Activated CD8-positive, alpha-beta memory T cell treated with anti-CD3 and anti-CD28 coated beads for 4 hours (primary cell): Measurements from ENCODE around the gene CCDC192.
"Not testable (repeated sequence)": the region's sequence is repeated elsewhere in the genome, so short reads cannot be mapped to it uniquely, and the experiment has no call there.

ENCODE experiments used
- DNase-seq, 2 donors: peaks; one replicate each; pipeline ENCODE4 v3.0.0-alpha.2; 2020; ENCODE audit warnings: low read depth in 2 of 2

Gene CCDC192

GRCh38 chr5:127761869-127762268 is 58.7 kb downstream of the CCDC192 start:
- DNase-seq = no peak

GRCh38 chr5:127762412-127762811 is 59.2 kb downstream of the CCDC192 start:
- no peak for DNase-seq

GRCh38 chr5:127766676-127767335 is 63.6 kb downstream of the CCDC192 start:
- DNase-seq = no peak

GRCh38 chr5:127769386-127769785 is 66.2 kb downstream of the CCDC192 start:
- DNase-seq = no peak

DNA sequence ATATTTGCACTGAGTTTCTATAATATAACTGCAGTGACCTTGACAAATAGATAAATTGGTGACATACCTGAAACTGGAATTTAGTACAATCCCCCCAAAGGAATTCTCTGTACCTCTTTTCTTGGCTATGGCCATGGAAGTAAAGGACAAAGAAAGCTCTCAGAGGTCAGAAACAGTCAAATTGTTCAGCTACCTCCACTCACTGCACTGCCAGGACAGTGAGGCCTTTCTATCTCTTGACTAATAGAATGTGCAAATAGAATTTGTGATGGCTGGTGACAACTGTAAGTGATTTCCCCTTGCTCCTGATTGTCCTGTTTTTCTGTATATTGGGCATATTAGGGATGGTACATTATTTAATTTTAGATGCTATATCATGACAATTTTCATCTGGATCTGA is 67.1 kb downstream of the CCDC192 start:
- no peak for DNase-seq

- no peak for DNase-seq
These were observed 69.3 kb downstream of the CCDC192 start for GRCh38 chr5:127772531-127772930.

- no peak for DNase-seq
These were observed 71.0 kb downstream of the CCDC192 start for GRCh38 chr5:127774221-127774620.

GRCh38 chr5:127776477-127776876 is 73.3 kb downstream of the CCDC192 start:
- DNase-seq = no peak

- no peak for DNase-seq
These were observed 74.8 kb downstream of the CCDC192 start for GRCh38 chr5:127777957-127778356.

DNA sequence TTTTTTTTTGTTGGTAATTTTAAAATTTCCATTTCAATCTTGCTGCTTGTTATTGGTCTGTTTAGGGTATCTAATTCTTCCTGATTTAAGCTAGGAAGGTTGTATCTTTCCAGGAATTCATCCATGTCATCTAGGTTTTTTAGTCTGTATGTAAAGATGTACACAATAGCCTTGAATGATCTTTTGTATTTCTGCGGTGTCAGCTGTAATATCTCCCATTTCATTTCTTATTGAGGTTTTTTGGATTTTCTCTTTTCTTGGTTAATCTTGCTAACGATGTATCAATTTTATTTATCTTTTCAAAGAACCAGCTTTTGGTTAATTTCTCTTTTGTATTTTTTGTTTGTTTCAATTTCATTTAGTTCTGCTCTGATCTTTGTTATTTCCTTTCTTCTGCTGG is 79.3 kb downstream of the CCDC192 start:
- DNase-seq = not testable (repeated sequence)

GRCh38 chr5:127785098-127785927 is 82.1 kb downstream of the CCDC192 start:
- DNase-seq = no peak

- DNase-seq = no peak
These were observed 88.2 kb downstream of the CCDC192 start for GRCh38 chr5:127791439-127791838.

- not testable (repeated sequence) for DNase-seq
These were observed 88.7 kb downstream of the CCDC192 start for GRCh38 chr5:127791908-127792307.

DNA sequence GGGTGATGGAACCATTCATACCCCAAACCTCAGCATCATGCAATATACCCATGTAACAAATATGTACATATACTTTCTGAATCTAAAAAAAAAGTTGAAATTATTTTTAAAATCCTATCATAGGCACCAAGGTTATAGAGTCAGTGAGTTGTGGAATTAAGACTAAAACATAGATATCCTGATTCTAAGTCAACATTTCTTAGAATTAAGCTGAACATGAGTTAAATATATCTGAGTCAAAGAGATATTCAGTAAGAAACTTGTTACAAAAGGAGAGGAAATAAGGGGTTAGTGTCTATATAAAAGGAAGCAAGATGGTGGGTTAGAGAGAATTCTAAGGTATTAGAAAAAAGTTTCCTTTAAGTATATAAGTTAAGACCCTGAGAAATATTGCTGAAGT is 89.9 kb downstream of the CCDC192 start:
- no peak for DNase-seq

DNA sequence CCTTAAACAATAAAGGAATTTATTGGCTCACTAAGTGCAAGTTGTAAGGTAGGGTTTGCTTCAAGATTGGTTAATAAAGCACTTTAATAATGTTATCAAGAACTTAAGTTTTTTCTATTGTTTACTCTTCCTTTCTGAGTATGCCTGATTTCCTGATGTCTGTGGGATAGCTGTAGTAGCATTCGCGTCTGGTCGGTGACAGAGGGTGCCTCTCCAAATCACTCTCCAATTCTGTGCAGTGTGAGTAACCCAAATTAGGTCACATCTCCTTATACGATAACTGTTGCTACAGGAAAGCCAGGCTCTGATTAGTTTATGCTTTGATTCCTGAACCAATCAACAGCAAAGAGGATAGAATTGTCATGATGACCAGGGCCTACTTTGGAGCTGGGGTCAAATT is 90.7 kb downstream of the CCDC192 start:
- no peak for DNase-seq

GRCh38 chr5:127796211-127796610 is 93.0 kb downstream of the CCDC192 start:
- no peak for DNase-seq

DNA sequence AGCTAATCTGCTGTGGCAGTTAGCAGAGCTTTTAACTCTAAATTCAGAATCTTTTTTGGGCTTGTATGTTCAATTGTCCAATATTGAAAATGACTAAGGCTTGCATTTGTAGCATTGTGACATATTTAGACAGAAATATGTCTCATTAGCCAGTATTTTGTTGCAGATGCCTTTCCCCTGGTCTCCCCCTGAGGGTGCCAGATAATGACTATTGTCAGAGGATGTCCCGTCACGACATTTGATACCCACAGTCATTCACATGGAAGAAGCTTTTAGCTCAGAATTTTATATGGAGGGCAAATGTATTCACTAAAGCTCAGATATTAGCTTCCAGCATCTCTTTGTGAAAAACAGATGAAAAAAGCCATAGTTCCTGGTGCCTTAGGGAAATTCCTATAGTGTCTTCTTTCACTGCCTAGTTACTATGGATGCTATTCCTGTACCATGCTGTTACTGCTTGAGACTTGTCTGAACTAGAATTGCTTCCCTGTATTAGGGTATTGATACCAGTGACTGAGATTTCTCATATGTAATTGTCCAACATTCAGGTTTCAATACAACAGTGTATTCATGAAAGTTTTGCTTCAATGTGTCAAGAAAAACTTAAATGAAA is 96.2 kb downstream of the CCDC192 start:
- DNase-seq = no peak

DNA sequence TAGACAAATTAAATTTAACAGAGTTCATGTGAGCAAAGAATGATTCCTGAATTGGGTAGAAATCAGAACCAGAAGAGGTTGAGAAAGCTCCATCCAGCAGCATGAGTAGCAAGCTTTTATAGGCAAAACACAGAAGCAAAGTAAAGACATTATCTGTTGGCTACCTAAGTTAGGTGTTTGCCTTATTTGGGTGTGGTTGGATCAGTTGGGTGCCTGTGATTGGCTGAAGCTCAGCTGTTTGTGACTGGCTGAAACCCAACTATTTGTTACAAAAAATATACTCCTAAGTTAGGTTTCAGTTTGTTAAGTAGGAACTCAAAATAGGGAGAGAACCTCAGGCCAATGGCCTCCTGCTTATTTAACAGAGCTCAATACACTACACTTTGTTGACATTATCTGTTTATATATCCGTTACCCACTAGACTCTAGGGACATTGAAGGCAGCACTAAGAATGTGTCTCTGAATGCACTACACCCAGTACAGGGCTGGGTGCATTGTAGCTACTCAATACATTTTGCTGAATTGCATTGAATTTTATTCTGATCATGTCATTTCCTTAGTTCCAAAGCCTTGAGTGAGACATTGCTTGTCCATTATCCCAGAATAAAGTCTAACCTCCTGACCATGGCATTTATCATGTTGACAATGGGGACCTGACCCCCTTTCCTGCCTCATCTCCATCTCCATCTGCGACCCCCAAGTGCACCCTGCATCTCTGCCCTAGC is 98.7 kb downstream of the CCDC192 start:
- no peak for DNase-seq

- DNase-seq = no peak
These were observed 99.3 kb downstream of the CCDC192 start for GRCh38 chr5:127802477-127802865.

GRCh38 chr5:127804886-127805426 is 101.8 kb downstream of the CCDC192 start:
- no peak for DNase-seq

- no peak for DNase-seq
These were observed 102.3 kb downstream of the CCDC192 start for GRCh38 chr5:127805448-127805847.

DNA sequence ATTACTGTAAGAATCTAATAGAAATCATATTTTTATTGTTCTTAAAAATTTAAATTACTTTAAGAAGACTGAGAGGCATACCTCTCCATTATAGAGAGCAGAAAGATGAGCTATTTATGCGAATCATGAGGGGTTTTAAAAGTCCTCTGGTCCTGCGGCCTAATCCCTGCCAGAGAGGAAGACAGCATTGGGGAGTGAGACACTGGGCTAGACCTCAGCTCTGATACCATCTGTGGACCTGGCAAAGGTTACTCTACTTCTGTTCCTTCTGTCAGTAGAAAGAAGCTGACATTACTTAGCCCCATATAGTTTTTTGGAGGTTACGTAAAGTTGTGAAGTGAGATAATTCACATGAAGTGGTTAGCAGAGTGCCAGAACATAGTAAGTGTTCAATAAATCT is 103.6 kb downstream of the CCDC192 start:
- no peak for DNase-seq
